ENCODE results near the gene POLR3C.
A peak's percentile ranks its signal among the peaks of the same experiment; 100 is the strongest.

POLR3C gene

DNA sequence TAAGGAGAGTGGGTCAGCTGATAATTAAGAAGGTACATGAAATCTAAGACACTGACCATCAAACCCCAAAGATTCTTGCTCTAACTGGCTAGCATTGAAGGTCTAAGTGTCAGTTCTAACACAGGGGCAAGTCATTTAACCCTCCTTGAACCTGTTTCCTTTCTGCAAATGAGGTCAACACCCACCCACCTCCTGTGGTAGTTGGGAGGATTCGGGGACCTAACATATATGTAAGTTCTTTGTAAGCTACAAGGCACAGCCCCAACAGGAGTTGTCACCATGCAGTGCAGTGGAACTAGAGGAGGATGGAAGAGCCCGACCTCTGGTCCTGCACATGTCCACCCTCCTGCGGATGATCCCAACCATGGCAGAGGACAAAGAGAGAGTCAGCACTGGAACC, 23.8 kb downstream of the POLR3C start:
- Histone ChIP-seq H3K36me3 (ENCODE audit: control insufficient read depth, insufficient read depth, low read length) (peaks cover 54% of the 10 kb centered on the region), H3K27me3 (ENCODE audit: control insufficient read depth, insufficient read depth, low read length) (no peaks in the 10 kb centered on the region), H3K4me3 (ENCODE audit: low read depth, low read length) (no peak overlapping the region), H3K9ac (ENCODE audit: low read length) (no peak overlapping the region), H3K27ac (ENCODE audit: low read depth, low read length) (no peak overlapping the region), H3K9me3 (ENCODE audit: control insufficient read depth, insufficient read depth, low read depth, low read length) (no peaks in the 10 kb centered on the region), H3K4me1 (ENCODE audit: control insufficient read depth, insufficient read depth, low read length) (peaks cover 8% of the 10 kb centered on the region)

DNA sequence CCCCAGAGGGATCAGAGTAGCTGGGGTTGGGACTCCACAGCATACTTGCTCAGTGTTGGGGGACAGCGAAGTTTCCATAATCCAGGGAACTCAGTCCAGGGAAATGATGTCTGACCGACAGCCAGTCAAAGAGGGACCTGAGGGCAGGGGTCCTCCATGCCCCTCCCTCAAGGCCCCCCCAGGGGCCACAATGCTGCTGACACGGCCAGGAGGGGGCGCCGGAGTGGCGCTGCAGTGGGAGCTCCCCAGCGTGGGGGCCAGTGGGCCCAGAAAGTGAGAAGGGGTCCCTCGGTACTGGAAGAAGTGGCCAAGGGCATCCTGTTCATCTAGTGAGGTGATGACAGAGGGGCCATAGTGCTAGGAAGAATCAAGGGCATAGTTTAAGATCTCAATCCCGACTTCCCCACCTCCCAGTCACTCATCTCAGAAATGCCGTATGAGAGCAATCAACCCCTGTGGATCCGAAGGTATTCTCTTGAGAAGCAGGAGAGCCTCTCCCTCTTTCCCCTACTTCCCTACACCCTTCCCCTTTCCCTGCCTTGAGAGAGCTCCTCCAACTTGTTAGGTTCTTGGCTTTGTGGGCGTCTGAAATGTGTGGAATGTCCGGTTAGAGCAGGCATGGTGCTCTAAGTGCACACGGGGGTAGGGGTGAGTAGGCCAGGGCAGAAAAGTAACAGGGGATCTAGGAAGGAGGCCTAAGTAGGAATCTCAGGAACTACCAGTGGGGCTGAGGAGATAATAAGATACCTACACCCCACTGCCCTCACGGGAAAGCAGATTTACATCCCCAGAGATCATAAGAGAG, 25.6 kb downstream of the POLR3C start:
- Histone ChIP-seq H3K4me3 (ENCODE audit: low read depth, low read length) (no peak overlapping the region), H3K4me1 (ENCODE audit: control insufficient read depth, insufficient read depth, low read length) (peaks cover 8% of the 10 kb centered on the region), H3K9ac (ENCODE audit: low read length) (no peak overlapping the region), H3K9me3 (ENCODE audit: control insufficient read depth, insufficient read depth, low read depth, low read length) (no peaks in the 10 kb centered on the region), H3K27ac (ENCODE audit: low read depth, low read length) (no peak overlapping the region), H3K27me3 (ENCODE audit: control insufficient read depth, insufficient read depth, low read length) (no peaks in the 10 kb centered on the region), H3K36me3 (ENCODE audit: control insufficient read depth, insufficient read depth, low read length) (peaks cover 62% of the 10 kb centered on the region)

DNA sequence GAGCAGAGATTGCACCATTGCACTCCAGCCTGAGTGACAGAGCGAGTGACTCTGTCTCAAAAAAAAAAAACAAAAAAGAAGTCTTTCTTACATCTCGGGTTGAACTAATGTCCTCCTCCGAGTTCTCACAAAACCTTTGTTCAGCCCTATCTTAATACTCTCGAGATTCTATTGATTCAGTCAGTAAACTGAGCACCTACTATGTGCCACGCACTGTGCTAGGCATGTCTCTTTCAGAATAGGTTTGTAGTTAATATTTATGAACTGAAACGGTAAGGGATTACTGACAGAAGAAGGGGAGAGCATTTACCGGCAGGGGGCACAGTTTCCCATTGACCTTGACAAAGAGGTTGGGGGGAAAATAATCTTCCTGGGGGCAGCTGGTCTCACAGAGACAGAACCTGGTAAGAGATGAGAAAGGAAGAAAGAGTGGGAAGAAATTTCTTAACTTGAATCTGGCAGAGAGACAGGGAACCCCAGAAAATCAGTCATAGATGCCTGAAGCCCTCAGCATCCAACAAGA, 31.5 kb downstream of the POLR3C start:
- Histone ChIP-seq H3K36me3 (ENCODE audit: control insufficient read depth, insufficient read depth, low read length) (peaks cover 59% of the 10 kb centered on the region), H3K27ac (ENCODE audit: low read depth, low read length) (no peak overlapping the region), H3K27me3 (ENCODE audit: control insufficient read depth, insufficient read depth, low read length) (no peaks in the 10 kb centered on the region), H3K9me3 (ENCODE audit: control insufficient read depth, insufficient read depth, low read depth, low read length) (peaks cover 9% of the 10 kb centered on the region), H3K4me1 (ENCODE audit: control insufficient read depth, insufficient read depth, low read length) (peaks cover 9% of the 10 kb centered on the region), H3K4me3 (ENCODE audit: low read depth, low read length) (no peak overlapping the region), H3K9ac (ENCODE audit: low read length) (no peak overlapping the region)

DNA sequence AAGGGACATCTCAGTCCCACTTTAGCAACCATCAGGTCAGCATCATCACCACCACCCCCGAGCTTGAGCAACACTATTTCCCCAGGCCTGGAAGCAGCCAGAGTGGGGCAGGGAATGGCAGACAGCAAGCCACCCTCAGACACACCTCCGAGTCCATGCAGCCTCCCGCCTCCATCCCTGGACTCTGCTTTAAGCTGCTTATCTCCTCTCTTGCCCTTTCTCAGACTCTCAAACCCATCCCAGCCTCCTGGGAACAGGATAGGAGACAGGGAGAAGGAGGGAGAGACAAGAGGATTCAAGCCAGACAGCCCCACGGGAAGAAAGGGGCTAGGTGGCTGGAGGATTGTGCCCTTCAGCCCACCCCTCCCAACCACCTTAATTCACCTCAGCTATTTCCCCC, 33.2 kb downstream of the POLR3C start:
- Histone ChIP-seq H3K4me3 (ENCODE audit: low read depth, low read length) (no peak overlapping the region), H3K36me3 (ENCODE audit: control insufficient read depth, insufficient read depth, low read length) (peaks cover 46% of the 10 kb centered on the region), H3K4me1 (ENCODE audit: control insufficient read depth, insufficient read depth, low read length) (peaks cover 9% of the 10 kb centered on the region), H3K9me3 (ENCODE audit: control insufficient read depth, insufficient read depth, low read depth, low read length) (peaks cover 9% of the 10 kb centered on the region), H3K27ac (ENCODE audit: low read depth, low read length) (no peak overlapping the region), H3K27me3 (ENCODE audit: control insufficient read depth, insufficient read depth, low read length) (no peaks in the 10 kb centered on the region), H3K9ac (ENCODE audit: low read length) (no peak overlapping the region)

DNA sequence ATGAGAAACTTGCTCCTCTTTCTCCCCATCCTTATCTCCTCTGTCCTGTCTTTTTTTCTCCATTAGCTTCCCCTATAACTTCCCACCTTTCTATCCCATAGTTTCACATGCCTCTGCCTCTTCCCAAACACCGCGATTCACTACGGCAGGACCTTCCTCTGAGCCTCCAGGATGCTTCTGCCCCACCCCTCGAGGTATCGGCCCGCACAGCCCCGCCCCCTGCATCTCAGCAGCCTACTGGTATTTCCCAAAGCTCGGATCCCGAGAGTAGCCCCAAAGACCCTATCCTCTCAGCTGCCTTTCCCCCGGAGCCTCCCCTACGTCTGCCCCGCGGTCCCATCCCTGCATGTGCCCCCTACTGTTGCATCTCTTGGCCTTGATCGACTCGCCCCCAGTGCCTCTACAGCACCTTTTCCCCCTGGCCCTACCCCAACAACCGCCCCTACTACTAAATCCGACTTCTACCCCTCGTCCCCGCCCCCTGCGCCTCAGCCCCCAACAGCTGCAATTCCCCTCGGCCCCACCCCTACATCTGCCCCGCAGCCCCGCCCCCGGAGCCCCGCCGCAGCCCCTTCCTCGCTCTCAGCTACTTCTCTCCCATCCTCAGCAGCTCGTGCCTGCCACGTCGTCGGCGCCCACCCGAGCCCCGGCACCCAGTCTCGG, 34.4 kb downstream of the POLR3C start:
- Histone ChIP-seq H3K27me3 (ENCODE audit: control insufficient read depth, insufficient read depth, low read length) (no peaks in the 10 kb centered on the region), H3K27ac (ENCODE audit: low read depth, low read length) (no peak overlapping the region; the same call in 1 of the 2 replicates), H3K9me3 (ENCODE audit: control insufficient read depth, insufficient read depth, low read depth, low read length) (peaks cover 9% of the 10 kb centered on the region), H3K4me1 (ENCODE audit: control insufficient read depth, insufficient read depth, low read length) (peaks cover 9% of the 10 kb centered on the region), H3K36me3 (ENCODE audit: control insufficient read depth, insufficient read depth, low read length) (peaks cover 37% of the 10 kb centered on the region), H3K4me3 (ENCODE audit: low read depth, low read length) (peak overlapping the region; percentile 87), H3K9ac (ENCODE audit: low read length) (peak overlapping the region; percentile 74)

DNA sequence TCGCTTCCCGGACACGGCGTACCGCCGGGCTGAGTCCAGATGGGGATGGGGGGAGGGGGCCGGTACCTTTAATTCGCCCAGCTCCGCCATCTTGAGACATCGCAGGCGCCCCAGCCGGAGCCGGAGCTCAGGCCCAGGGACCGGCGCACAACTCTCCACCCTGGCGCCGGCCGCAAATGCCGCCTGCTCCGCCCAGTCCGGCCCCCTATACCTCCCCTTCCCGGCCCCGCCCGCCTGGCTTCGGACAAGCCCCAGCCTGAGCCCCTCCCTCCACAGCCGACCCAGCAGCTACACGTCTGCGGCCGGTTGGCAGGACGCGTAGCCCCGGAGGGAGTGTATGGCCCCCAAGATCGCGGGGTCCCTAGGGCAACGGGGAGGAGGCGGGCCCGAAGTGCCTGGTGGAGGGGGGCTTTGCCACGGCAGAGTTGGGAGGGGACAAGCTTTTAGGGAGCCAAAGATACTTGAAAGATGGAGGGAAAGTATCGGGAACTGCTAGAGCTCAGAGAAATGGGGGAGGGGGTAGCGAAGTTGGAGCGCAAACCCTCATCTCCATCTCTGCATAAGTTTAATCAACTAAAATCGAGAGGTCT, 35.0 kb downstream of the POLR3C start, which contains the start of gene PIAS3:
TSS of gene PIAS3 (minus strand) at position 181 of the 590 bp plus-strand sequence. CDS start at position 90, 91 bp downstream.
- Histone ChIP-seq H3K4me3 (ENCODE audit: low read depth, low read length) (peak within 1 kb of the TSS; percentile 87), H3K27me3 (ENCODE audit: control insufficient read depth, insufficient read depth, low read length) (no peaks in the 10 kb centered on the region), H3K9ac (ENCODE audit: low read length) (peak within 1 kb of the TSS; percentile 74), H3K9me3 (ENCODE audit: control insufficient read depth, insufficient read depth, low read depth, low read length) (peaks cover 9% of the 10 kb centered on the region), H3K27ac (ENCODE audit: low read depth, low read length) (no peak within 1 kb of the TSS; the same call in 1 of the 2 replicates), H3K36me3 (ENCODE audit: control insufficient read depth, insufficient read depth, low read length) (peaks cover 30% of the 10 kb centered on the region), H3K4me1 (ENCODE audit: control insufficient read depth, insufficient read depth, low read length) (peaks cover 9% of the 10 kb centered on the region)

DNA sequence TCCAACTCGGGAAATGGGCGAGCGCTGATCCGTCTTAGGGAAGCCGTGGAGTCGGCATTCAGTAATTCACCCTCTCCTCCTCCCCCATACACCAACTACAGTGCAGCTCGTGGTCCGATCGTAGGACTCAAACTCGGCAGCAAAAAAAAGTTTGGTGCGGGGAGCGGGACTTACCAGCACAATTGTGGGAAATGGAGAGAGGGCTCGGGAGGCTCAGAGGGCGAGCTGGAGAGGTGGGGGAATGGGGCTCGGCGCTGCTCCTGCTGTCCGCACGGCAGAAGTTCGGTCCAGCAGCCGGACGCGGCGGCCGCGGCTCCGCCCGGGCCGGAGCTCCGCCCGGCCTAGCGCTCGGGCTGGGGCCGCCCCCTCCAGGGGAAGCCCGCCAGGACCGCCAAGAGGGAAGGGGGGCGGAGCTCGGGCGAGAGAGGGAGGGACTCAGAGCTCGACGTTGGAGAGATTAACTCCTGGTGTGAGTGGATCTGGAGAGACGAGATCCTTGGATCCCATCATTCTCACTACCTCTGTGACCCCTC, 35.6 kb downstream of the POLR3C start:
- H3K27me3 ChIP-seq (ENCODE audit: control insufficient read depth, insufficient read depth, low read length): no peaks in the 10 kb centered on the region
- peak overlapping the region; percentile 87 for H3K4me3 ChIP-seq (ENCODE audit: low read depth, low read length)
- H3K4me1 ChIP-seq (ENCODE audit: control insufficient read depth, insufficient read depth, low read length): peaks cover 9% of the 10 kb centered on the region
- peaks cover 9% of the 10 kb centered on the region for H3K9me3 ChIP-seq (ENCODE audit: control insufficient read depth, insufficient read depth, low read depth, low read length)
- H3K9ac ChIP-seq (ENCODE audit: low read length): peak overlapping the region; percentile 66
- H3K27ac ChIP-seq (ENCODE audit: low read depth, low read length): no peak overlapping the region
- H3K36me3 ChIP-seq (ENCODE audit: control insufficient read depth, insufficient read depth, low read length): peaks cover 25% of the 10 kb centered on the region

DNA sequence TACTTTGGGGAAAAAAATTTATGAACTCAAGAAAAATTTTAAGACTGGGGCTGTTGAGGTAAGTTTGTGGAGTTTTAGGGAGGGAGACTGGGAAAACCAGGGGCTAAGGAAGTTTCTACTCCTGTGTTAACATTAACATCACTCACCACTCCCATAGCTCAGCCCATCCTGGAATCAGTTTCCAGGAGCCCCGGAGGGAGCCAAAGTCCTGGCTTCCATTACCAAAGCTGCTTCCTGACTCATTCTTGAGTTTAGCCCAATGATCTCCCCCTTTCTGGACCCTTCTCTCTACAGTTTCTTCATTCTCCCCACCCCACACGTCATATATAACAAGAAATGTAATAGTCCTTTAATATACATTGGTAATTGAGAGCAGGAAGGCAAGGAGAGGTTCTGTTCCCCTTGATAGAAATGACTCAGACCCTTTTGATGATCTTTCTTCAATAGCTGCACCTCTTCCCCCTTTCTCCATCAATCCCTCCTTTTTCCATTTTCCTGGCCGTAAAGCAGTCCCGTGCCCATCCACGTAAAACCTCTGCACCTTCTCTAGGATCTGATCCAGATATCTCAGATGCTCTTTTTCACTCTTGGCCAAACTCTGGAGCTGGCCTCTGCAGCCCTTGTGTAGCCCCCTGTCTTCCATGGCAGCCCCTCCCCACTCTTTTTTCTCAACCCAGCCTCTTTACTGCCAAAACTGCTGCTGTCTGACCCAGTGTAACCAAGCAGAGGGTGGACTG, 39.5 kb downstream of the POLR3C start:
- Histone ChIP-seq H3K36me3 (ENCODE audit: control insufficient read depth, insufficient read depth, low read length) (no peaks in the 10 kb centered on the region), H3K27ac (ENCODE audit: low read depth, low read length) (no peak overlapping the region), H3K9me3 (ENCODE audit: control insufficient read depth, insufficient read depth, low read depth, low read length) (no peaks in the 10 kb centered on the region), H3K4me3 (ENCODE audit: low read depth, low read length) (no peak overlapping the region), H3K27me3 (ENCODE audit: control insufficient read depth, insufficient read depth, low read length) (no peaks in the 10 kb centered on the region), H3K9ac (ENCODE audit: low read length) (no peak overlapping the region), H3K4me1 (ENCODE audit: control insufficient read depth, insufficient read depth, low read length) (peaks cover 4% of the 10 kb centered on the region)

DNA sequence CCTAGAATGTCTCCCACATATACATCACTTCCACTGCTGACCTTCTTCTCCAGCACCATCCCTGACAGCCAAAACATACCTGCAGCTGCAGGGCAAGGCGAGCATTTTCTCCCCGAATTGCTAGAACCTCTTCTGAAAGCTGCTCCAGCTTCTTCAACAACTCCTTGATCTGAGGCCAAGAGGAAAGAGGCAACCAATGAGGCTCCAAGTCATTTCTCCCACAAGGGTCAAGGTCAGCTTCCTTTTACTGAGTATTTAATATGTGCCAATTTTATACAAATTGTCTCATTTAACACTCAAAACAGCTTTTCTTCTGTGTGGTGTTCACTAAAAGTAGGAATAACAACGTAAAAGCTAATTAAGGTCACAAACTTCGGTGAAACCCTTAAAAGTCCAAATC, 44.2 kb downstream of the POLR3C start:
- H3K27ac ChIP-seq (ENCODE audit: low read depth, low read length): no peak overlapping the region
- H3K4me1 ChIP-seq (ENCODE audit: control insufficient read depth, insufficient read depth, low read length): peaks cover 10% of the 10 kb centered on the region
- no peak overlapping the region for H3K9ac ChIP-seq (ENCODE audit: low read length)
- no peak overlapping the region for H3K4me3 ChIP-seq (ENCODE audit: low read depth, low read length)
- no peaks in the 10 kb centered on the region for H3K36me3 ChIP-seq (ENCODE audit: control insufficient read depth, insufficient read depth, low read length)
- H3K27me3 ChIP-seq (ENCODE audit: control insufficient read depth, insufficient read depth, low read length): peaks cover 20% of the 10 kb centered on the region
- H3K9me3 ChIP-seq (ENCODE audit: control insufficient read depth, insufficient read depth, low read depth, low read length): no peaks in the 10 kb centered on the region

Measured in HUES6 (cell line).